Gastroesophageal sphincter (tissue), 3 donors: ENCODE measurements around the gene ABAT.

Experiments used
- EP300 ChIP-seq: sonication (generic); formaldehyde crosslinking; IDR thresholded peaks from one replicate; pipeline ENCODE4 v1.6.1; 2017; ENCODE audit warnings: antibody characterized with exemption, mild to moderate bottlenecking
- TF ChIP-seq, protein P1 (sequence below), 4 experiments: fragments of 200-600 bp in 2 of 4; fragments of 450-650 bp in 2 of 4; sonication (generic) in 1 of 4; IDR thresholded peaks; one replicate each; pipeline ENCODE4 v1.5.1; 2017 to 2019; ENCODE audit warnings: antibody characterized with exemption in 4 of 4, mild to moderate bottlenecking in 2 of 4, moderate library complexity in 2 of 4

- TF ChIP-seq, protein P1, sequence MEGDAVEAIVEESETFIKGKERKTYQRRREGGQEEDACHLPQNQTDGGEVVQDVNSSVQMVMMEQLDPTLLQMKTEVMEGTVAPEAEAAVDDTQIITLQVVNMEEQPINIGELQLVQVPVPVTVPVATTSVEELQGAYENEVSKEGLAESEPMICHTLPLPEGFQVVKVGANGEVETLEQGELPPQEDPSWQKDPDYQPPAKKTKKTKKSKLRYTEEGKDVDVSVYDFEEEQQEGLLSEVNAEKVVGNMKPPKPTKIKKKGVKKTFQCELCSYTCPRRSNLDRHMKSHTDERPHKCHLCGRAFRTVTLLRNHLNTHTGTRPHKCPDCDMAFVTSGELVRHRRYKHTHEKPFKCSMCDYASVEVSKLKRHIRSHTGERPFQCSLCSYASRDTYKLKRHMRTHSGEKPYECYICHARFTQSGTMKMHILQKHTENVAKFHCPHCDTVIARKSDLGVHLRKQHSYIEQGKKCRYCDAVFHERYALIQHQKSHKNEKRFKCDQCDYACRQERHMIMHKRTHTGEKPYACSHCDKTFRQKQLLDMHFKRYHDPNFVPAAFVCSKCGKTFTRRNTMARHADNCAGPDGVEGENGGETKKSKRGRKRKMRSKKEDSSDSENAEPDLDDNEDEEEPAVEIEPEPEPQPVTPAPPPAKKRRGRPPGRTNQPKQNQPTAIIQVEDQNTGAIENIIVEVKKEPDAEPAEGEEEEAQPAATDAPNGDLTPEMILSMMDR (IDR thresholded peaks at IDR 0.05), result no peak
- no peak for TF ChIP-seq EP300
These were observed 158.3 kb downstream of the ABAT start for GRCh38 chr16:8832717-8833105.
